HCT116 (cell line): ENCODE results near the gene PACRG. TPM values are rescaled to one million over a fixed set of nuclear protein-coding genes. Genes with fewer than 3 reads are reported as not detected.

Experiments
- ATAC-seq: fragments of 200-7000 bp; cut with Tn5 transposase; 2 replicates; pipeline ENCODE4 v1.9.1; 2020; ENCODE audit warnings: mild to moderate bottlenecking, moderate library complexity
- BruUV-seq: library from RNA; stranded (reverse); fragments of 400-500 nt; replicated peaks from 2 replicates; lab custom pipeline; 2021; lab: Mats Ljungman, UMichigan
- CTCF ChIA-PET: fragments of 300-600 bp; sonication (Branson Sonifier 250); formaldehyde crosslinking; loops from one replicate; lab custom pipeline; 2021; ENCODE audit warnings: antibody characterized with exemption; lab: Charles Lee
- POLR2A ChIA-PET: fragments of 300-600, 350-600 bp; sonication (Branson Sonifier 250); formaldehyde crosslinking; loops from one replicate; lab custom pipeline; 2021; ENCODE audit warnings: antibody characterized with exemption; lab: Charles Lee
- RAD21 ChIA-PET, 2 experiments: fragments of 300-600 bp; sonication (Branson Sonifier 250); formaldehyde crosslinking; loops; one replicate each; lab custom pipeline; 2023; ENCODE audit warnings: low total read pairs in 2 of 2; ENCODE audit not compliant: uncharacterized antibody in 2 of 2, unreplicated experiment in 2 of 2, low non-redundant PET in 1 of 2; lab: Charles Lee
- DNase-seq: peaks from one replicate; pipeline ENCODE4 v3.0.0-alpha.2; 2010; ENCODE audit warnings: low read depth, low spot score
- H2AFZ ChIP-seq: fragments of 200-600 bp; shearing (Covaris generic), sonication (generic); 2 replicates; pipeline ENCODE4 v1.6.1; 2017; ENCODE audit warnings: low read depth, mixed run types, mixed read lengths, antibody characterized with exemption, low read length; ENCODE audit not compliant: poor library complexity, severe bottlenecking
- H3K27ac ChIP-seq: 2 replicates; pipeline ENCODE4 v1.5.1; 2012; ENCODE audit warnings: low read depth, low read length
- H3K27me3 ChIP-seq: fragments of 200-600 bp; sonication (generic); 2 replicates; pipeline ENCODE4 v1.6.1; 2016; ENCODE audit warnings: mixed run types, low read length, mixed read lengths; ENCODE audit not compliant: insufficient read depth
- H3K36me3 ChIP-seq, 2 experiments: fragments of 200-500 bp in 1 of 2; fragments of 200-600 bp in 1 of 2; sonication (Bioruptor generic) in 1 of 2; sonication (generic) in 1 of 2; 2 replicates each; pipeline versions ENCODE4 v1.5.1 to v1.6.1; 2014 to 2016; ENCODE audit warnings: low read length in 2 of 2, inconsistent platforms in 1 of 2, mixed read lengths in 1 of 2, mixed run types in 1 of 2; ENCODE audit not compliant: insufficient read depth in 2 of 2, control insufficient read depth in 1 of 2
- H3K4me1 ChIP-seq, 2 experiments: fragments of 200-600 bp in 1 of 2; sonication (generic) in 1 of 2; 2 replicates each; pipeline versions ENCODE4 v1.5.1 to v1.6.1; 2012 to 2017; ENCODE audit warnings: low read length in 2 of 2, inconsistent platforms in 1 of 2, mild to moderate bottlenecking in 1 of 2, mixed read lengths in 1 of 2, mixed run types in 1 of 2, moderate library complexity in 1 of 2; ENCODE audit not compliant: insufficient read depth in 2 of 2, control insufficient read depth in 1 of 2
- H3K4me2 ChIP-seq: fragments of 200-600 bp; sonication (generic); 2 replicates; pipeline ENCODE4 v1.6.1; 2017; ENCODE audit warnings: mixed run types, low read length, mixed read lengths
- H3K4me3 ChIP-seq, 2 experiments: fragments of 200-600 bp in 1 of 2; sonication (generic) in 1 of 2; replicated peaks in 1 of 2; 2 replicates each; pipeline ENCODE4 v1.5.1; 2011 to 2016; ENCODE audit warnings: low read length in 2 of 2, control low read depth in 1 of 2, low read depth in 1 of 2, mild to moderate bottlenecking in 1 of 2, mixed read lengths in 1 of 2, mixed run types in 1 of 2
- H3K79me2 ChIP-seq: fragments of 200-600 bp; sonication (generic); 2 replicates; pipeline ENCODE4 v1.6.1; 2017; ENCODE audit warnings: mild to moderate bottlenecking, mixed run types, low read length, moderate library complexity, mixed read lengths; ENCODE audit not compliant: insufficient read depth
- H3K9ac ChIP-seq: fragments of 200-600 bp; sonication (generic); 2 replicates; pipeline ENCODE4 v1.6.1; 2016; ENCODE audit warnings: low read length, mixed read lengths
- H3K9me2 ChIP-seq: fragments of 200-600 bp; sonication (generic), shearing (Covaris generic); 2 replicates; pipeline ENCODE4 v1.6.1; 2017; ENCODE audit warnings: mixed run types, mild to moderate bottlenecking, moderate library complexity; ENCODE audit not compliant: insufficient read depth
- H3K9me3 ChIP-seq, 2 experiments: fragments of 200-500 bp in 1 of 2; fragments of 200-600 bp in 1 of 2; sonication (Bioruptor generic) in 1 of 2; sonication (generic) in 1 of 2; 2 replicates each; pipeline ENCODE4 v1.6.1; 2014 to 2017; ENCODE audit warnings: low read length in 2 of 2, mixed read lengths in 2 of 2, inconsistent platforms in 1 of 2, low read depth in 1 of 2, mild to moderate bottlenecking in 1 of 2, mixed run types in 1 of 2, moderate library complexity in 1 of 2; ENCODE audit not compliant: control insufficient read depth in 1 of 2, insufficient read depth in 1 of 2
- H4K20me1 ChIP-seq: fragments of 200-600 bp; sonication (generic), shearing (Covaris generic); 2 replicates; pipeline ENCODE4 v1.6.1; 2017; ENCODE audit warnings: mixed run types, mild to moderate bottlenecking, moderate library complexity; ENCODE audit not compliant: insufficient read depth
- ATF3 ChIP-seq: IDR thresholded peaks from 2 replicates; pipeline ENCODE4 v1.6.1; 2012
- CBX3 ChIP-seq: IDR thresholded peaks from 2 replicates; pipeline ENCODE4 v1.6.1; 2012; ENCODE audit warnings: low read depth
- CEBPB ChIP-seq: IDR thresholded peaks from 2 replicates; pipeline ENCODE4 v1.6.1; 2012; ENCODE audit warnings: low read depth
- EGR1 ChIP-seq: IDR thresholded peaks from 2 replicates; pipeline ENCODE4 v1.6.1; 2012; ENCODE audit warnings: low read depth
- ELF1 ChIP-seq: IDR thresholded peaks from 2 replicates; pipeline ENCODE4 v1.6.1; 2012; ENCODE audit warnings: low read depth, borderline replicate concordance
- EZH2 ChIP-seq: fragments of 200-600 bp; sonication (generic); IDR thresholded peaks from 2 replicates; pipeline ENCODE4 v1.6.1; 2017; ENCODE audit warnings: antibody characterized with exemption, mixed run types
- EZH2phosphoT487 ChIP-seq: fragments of 200-600 bp; IDR thresholded peaks from 2 replicates; pipeline ENCODE4 v1.6.1; 2018; ENCODE audit warnings: antibody characterized with exemption, borderline replicate concordance
- FOSL1 ChIP-seq: IDR thresholded peaks from 2 replicates; pipeline ENCODE4 v1.6.1; 2012; ENCODE audit warnings: low read depth
- JUND ChIP-seq: IDR thresholded peaks from 2 replicates; pipeline ENCODE4 v1.6.1; 2012
- MAX ChIP-seq: IDR thresholded peaks from 2 replicates; pipeline ENCODE4 v1.6.1; 2012
- POLR2A ChIP-seq: IDR thresholded peaks from 2 replicates; pipeline ENCODE4 v1.7.0; 2011; ENCODE audit warnings: borderline replicate concordance; ENCODE audit not compliant: insufficient read depth, insufficient read length; ENCODE audit errors: extremely low read depth
- POLR2AphosphoS5 ChIP-seq: IDR thresholded peaks from 2 replicates; pipeline ENCODE4 v1.6.1; 2011; ENCODE audit warnings: mild to moderate bottlenecking, low read depth, low read length, moderate library complexity
- RAD21 ChIP-seq: IDR thresholded peaks from 2 replicates; pipeline ENCODE4 v1.6.1; 2012; ENCODE audit warnings: low read depth, mild to moderate bottlenecking
- SIN3A ChIP-seq: IDR thresholded peaks from 2 replicates; pipeline ENCODE4 v1.6.1; 2012; ENCODE audit warnings: low read depth
- SP1 ChIP-seq: IDR thresholded peaks from 2 replicates; pipeline ENCODE4 v1.6.1; 2012; ENCODE audit warnings: low read depth
- SRF ChIP-seq: IDR thresholded peaks from 2 replicates; pipeline ENCODE4 v1.6.1; 2012; ENCODE audit warnings: low read depth
- TCF7L2 ChIP-seq: IDR thresholded peaks from 2 replicates; pipeline ENCODE4 v1.7.0; 2011; ENCODE audit warnings: borderline replicate concordance, inconsistent platforms; ENCODE audit not compliant: insufficient read depth, insufficient read length; ENCODE audit errors: extremely low read depth
- ZFX ChIP-seq: fragments of 450-650 bp; IDR thresholded peaks from 2 replicates; pipeline ENCODE4 v1.6.1; 2017
- intact Hi-C: fragments of 100-400 bp; cut with micrococcal nuclease; formaldehyde crosslinking; loops from 2 replicates; pipeline ENCODE4 v1.10.0; 2022
- total RNA-seq: library from RNA; stranded (reverse); gene quantifications from one replicate; pipeline ENCODE4 v1.2.1, GENCODE V29; 2021; ENCODE audit not compliant: unreplicated experiment
- TF ChIP-seq, protein P1 (sequence below): IDR thresholded peaks from 2 replicates; pipeline ENCODE4 v1.6.1; 2012; ENCODE audit warnings: low read depth

The PACRG gene
- total RNA-seq, 1 experiment from 2014 or later, result 0.71 TPM

DNA sequence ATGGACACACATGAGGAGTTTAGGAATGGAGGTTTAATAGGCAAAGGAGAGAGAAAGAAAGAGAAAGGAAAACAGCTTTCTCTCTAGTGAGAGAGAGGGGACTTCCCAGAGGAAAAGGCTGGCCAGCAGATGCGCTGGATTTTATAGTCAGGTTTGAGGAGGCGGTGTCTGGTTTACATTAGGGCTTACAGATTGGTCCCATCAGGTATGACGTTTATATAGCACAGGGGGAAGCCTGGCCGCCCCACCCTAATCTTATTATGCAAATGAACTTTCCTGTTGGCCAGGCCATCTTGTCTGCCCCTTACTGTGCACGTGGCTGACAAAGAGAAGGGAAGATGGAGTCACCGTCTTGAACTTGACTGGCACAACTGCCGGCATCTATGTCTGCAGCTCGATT lies 600.1 kb downstream of the PACRG start:
- no peak overlapping the region for H3K9ac ChIP-seq
- POLR2A ChIA-PET, result no interaction called here
- H3K4me3 ChIP-seq, result no peak overlapping the region
- CTCF ChIA-PET, result no interaction called here
- H3K4me2 ChIP-seq, result no peak overlapping the region
- RAD21 ChIA-PET, result no interaction called here
- H3K9me2 ChIP-seq, result no peaks in the 10 kb centered on the region
- no peaks in the 10 kb centered on the region; a peak in 1 of 4 replicates for H3K9me3 ChIP-seq
- H3K79me2 ChIP-seq, result no peaks in the 10 kb centered on the region
- H3K27ac ChIP-seq, result no peak overlapping the region
- no TSS peak for BruUV-seq
- H2AFZ ChIP-seq, result no peak overlapping the region
- no peaks in the 10 kb centered on the region for H3K4me1 ChIP-seq
- intact Hi-C loops, result no loop called here
- DNase-seq, result no peak
- H4K20me1 ChIP-seq, result no peaks in the 10 kb centered on the region
- TF ChIP-seq EGR1 (no peak), CEBPB (no peak), ZFX (no peak)
- TF ChIP-seq, all 23 proteins: peak for 0
- H3K36me3 ChIP-seq, result no peaks in the 10 kb centered on the region
- no peaks in the 10 kb centered on the region for H3K27me3 ChIP-seq
- ATAC-seq, result no peak

GRCh38 chr6:163328411-163328810 lies 600.6 kb downstream of the PACRG start:
- ChIA-PET RAD21 (no interaction called here), POLR2A (no interaction called here), CTCF (no interaction called here)
- DNase-seq (no peak), ATAC-seq (no peak)
- Histone ChIP-seq H3K27ac (no peak overlapping the region), H3K9ac (no peak overlapping the region), H3K4me2 (no peak overlapping the region), H3K4me3 (no peak overlapping the region), H3K9me3 (no peaks in the 10 kb centered on the region; a peak in 1 of 4 replicates), H2AFZ (no peak overlapping the region), H3K79me2 (no peaks in the 10 kb centered on the region), H4K20me1 (no peaks in the 10 kb centered on the region), H3K27me3 (no peaks in the 10 kb centered on the region), H3K36me3 (no peaks in the 10 kb centered on the region), H3K9me2 (no peaks in the 10 kb centered on the region), H3K4me1 (no peaks in the 10 kb centered on the region)
- no TSS peak for BruUV-seq
- intact Hi-C loops, result no loop called here
- TF ChIP-seq ELF1 (no peak), CEBPB (no peak), CBX3 (no peak), SRF (no peak), SP1 (no peak), JUND (no peak), EZH2phosphoT487 (no peak), FOSL1 (no peak), MAX (no peak), POLR2AphosphoS5 (no peak), EZH2 (no peak), TCF7L2 (no peak), ATF3 (no peak), RAD21 (no peak), POLR2A (no peak), SIN3A (no peak)
- TF ChIP-seq, protein P1, sequence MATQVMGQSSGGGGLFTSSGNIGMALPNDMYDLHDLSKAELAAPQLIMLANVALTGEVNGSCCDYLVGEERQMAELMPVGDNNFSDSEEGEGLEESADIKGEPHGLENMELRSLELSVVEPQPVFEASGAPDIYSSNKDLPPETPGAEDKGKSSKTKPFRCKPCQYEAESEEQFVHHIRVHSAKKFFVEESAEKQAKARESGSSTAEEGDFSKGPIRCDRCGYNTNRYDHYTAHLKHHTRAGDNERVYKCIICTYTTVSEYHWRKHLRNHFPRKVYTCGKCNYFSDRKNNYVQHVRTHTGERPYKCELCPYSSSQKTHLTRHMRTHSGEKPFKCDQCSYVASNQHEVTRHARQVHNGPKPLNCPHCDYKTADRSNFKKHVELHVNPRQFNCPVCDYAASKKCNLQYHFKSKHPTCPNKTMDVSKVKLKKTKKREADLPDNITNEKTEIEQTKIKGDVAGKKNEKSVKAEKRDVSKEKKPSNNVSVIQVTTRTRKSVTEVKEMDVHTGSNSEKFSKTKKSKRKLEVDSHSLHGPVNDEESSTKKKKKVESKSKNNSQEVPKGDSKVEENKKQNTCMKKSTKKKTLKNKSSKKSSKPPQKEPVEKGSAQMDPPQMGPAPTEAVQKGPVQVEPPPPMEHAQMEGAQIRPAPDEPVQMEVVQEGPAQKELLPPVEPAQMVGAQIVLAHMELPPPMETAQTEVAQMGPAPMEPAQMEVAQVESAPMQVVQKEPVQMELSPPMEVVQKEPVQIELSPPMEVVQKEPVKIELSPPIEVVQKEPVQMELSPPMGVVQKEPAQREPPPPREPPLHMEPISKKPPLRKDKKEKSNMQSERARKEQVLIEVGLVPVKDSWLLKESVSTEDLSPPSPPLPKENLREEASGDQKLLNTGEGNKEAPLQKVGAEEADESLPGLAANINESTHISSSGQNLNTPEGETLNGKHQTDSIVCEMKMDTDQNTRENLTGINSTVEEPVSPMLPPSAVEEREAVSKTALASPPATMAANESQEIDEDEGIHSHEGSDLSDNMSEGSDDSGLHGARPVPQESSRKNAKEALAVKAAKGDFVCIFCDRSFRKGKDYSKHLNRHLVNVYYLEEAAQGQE, result no peak
